Anterior cingulate cortex (tissue), 58 donors: ENCODE measurements around the gene KIAA0825.
"Not testable (repeated sequence)": the region's sequence is repeated elsewhere in the genome, so short reads cannot be mapped to it uniquely, and the experiment has no call there.

Experiments used
- DNase-seq, 58 donors: peaks; one replicate each; lab custom pipeline; 2025; lab: John Stamatoyannopoulos, UW

KIAA0825 gene

DNA sequence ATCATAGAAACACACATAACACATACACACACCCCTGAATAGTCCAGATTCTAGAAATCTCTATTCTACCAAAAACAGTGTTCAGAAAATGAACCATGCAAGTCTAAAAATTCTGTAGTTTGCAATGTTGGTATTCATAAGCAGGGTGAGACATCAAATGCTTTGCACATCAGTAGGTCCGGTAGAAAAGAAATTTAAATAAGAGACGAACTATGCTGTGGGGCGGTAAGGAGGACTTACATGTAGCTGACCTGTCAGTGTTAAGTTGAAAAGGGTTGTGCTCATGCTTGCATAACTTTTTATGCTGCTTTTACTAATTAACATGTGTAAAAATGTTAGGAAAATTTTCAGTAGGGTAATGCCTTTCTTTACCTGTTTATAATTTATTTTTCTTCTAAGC is 409.1 kb downstream of the KIAA0825 start:
- DNase-seq: no peak

- no peak for DNase-seq
Measured at GRCh38 chr5:94199566-94199965, 418.8 kb downstream of the KIAA0825 start.

- no peak for DNase-seq
Measured at GRCh38 chr5:94197970-94198369, 420.4 kb downstream of the KIAA0825 start.

DNA sequence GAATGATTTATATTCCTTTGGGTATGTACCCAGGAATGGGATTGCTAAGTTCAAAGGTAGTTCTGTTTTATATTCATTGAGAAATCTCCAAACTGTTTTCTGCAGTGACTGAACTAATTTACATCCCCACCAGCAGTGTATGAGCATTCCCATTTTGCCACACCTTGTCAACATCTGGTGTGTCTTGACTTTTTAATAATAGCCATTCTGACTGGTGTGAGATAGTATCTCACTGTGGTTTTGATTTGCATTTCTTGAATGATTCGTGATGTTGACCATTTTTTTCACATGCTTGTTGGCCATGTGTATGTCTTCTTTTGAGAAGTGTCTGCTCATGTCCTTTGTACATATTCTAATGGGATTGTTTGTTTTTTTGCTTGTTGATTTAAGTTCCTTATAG is 421.5 kb downstream of the KIAA0825 start:
- no peak for DNase-seq

DNA sequence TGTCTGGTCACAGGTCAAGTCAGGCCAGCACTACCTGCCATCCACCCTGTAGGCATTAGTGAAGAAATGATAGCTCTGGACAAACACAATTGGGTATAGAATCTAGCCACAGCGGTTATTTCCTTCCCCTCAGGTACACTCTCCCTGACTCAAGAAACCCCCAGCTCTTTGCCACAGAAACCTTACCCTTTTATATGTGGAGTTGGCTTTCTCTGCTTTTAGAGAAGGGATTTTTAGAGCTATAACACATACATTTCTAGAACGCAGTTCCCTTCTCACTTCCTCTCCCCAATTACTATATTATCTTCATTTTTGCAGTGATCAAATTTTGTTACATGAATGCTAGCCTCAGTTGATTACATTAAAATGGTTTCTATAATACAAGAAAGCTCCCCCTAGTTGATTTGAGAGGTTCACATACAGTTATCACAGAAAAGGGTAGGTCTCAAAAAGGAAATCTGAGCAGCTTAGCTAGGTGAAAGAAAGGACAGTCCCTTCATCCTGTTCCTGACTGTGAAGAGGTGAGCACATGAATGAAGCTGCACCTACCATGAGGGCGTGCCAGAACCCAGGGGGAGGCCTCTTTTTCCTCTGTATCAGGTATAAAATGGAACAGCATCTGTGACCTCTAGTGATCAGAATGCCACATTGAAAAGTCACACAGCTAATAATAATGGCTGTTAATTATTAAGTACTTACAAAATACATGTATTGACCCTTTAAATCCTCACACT is 425.6 kb downstream of the KIAA0825 start:
- no peak for DNase-seq

GRCh38 chr5:94191604-94192003 is 426.8 kb downstream of the KIAA0825 start:
- DNase-seq: no peak

- no peak for DNase-seq
Measured at GRCh38 chr5:94188725-94189124, 429.7 kb downstream of the KIAA0825 start.

- DNase-seq: no peak
Measured at GRCh38 chr5:94184870-94185269, 433.5 kb downstream of the KIAA0825 start.

DNA sequence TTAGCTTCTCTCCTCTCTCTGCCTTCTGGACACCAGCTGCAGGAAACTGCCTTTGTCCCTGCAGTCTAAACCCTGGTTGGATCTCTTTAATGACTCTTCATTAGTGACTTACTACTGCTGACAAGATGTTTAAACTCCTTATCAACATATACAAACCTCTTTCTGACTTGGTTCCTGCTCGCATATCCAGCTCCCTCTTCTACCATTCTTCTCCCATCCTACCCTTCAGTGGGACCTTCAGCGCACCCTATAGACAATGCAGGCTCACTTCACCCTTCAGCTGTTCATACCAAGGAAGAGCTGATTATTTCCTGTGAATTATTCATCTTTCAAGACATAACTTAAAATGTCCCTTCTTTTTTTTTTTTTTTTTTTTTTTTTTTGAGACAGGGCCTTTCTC is 436.5 kb downstream of the KIAA0825 start:
- no peak for DNase-seq

DNA sequence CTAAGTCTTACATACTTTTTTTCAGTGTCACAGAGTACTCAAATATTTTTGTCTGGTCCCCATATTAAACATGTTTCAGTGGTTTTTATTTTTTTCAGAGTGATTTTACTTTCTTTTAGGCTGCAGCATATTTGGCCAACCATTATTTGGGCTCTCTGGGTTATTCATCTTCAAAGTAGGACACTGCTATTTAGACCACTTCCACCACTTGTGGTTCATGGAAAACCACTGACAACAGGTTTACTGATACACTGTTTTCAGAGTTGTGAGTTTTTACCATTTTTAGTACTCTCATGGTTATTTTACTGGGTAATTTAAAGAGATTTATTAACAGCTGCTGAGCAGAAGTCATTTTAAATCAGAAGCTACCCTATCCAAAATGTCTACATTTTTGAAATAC is 437.6 kb downstream of the KIAA0825 start:
- no peak for DNase-seq

DNA sequence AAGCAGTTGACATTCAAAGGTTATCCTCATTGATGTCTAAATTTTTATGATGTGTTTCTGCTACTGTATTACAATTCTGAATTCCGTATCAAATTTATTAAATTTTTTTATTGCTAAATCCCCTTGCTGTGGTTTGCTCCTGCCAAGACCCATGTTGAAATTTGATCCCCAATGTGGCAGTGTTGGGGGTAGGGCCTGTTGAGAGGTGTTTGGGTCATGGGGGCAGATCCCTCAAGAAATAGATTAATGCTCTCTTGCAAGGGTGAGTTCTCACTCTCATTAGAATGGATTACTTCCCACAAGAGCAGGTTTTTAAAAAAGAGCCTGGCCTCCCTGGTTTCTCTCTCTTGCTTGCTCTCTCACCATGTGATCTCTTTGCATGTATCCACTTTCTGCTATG is 442.5 kb downstream of the KIAA0825 start:
- DNase-seq: no peak

- DNase-seq: no peak
Measured at GRCh38 chr5:94174748-94175411, 443.5 kb downstream of the KIAA0825 start.

DNA sequence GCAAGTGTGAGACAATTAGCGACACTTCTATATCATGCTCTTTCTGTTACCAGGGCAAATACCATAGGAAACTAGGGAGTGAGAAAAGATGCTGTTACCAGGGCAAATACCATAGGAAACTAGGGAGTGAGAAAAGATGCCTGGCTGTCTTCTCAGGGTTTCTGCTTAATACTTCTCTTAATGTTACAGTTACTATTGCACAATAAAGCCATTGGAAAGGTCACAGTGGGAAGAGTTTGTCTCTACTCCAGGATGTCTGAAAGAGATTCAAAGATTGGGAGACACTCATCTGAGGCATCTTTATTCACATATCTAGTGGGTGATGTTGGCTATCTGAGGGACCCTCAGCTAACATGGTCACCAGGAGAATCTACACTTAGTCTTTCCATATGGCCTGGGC is 445.3 kb downstream of the KIAA0825 start:
- DNase-seq: no peak

DNA sequence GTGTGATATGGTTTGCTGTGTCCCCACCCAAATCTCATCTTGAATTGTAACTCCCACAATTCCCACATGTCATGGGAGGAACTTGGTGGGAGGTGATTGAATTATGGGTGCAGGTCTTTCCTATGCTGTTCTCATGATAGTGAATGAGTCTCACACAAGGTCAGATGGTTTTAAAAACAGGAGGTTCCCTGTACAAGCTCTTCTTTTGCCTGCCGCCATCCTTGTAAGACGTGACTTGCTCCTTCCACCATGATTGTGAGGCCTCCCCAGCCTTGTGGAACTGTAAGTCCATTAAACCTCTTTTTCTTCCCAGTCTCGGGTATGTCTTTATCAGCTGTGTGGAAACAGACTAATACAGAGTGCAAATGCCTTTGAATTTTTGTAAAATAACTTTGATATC is 447.3 kb downstream of the KIAA0825 start:
- DNase-seq: not testable (repeated sequence)

GRCh38 chr5:94170158-94170557 is 448.2 kb downstream of the KIAA0825 start:
- DNase-seq: not testable (repeated sequence)

GRCh38 chr5:94168151-94168550 is 450.3 kb downstream of the KIAA0825 start:
- DNase-seq: no peak

GRCh38 chr5:94161801-94162200 is 456.6 kb downstream of the KIAA0825 start:
- DNase-seq: no peak

GRCh38 chr5:94159144-94159543 is 459.3 kb downstream of the KIAA0825 start:
- DNase-seq: no peak

- DNase-seq: no peak
Measured at GRCh38 chr5:94157704-94158539, 460.5 kb downstream of the KIAA0825 start.

- DNase-seq: no peak
Measured at GRCh38 chr5:94154672-94155071, 463.7 kb downstream of the KIAA0825 start.

GRCh38 chr5:94153736-94154450 is 464.5 kb downstream of the KIAA0825 start:
- peak in 14 of 58 donors; percentile 0 to 28 (median 2) for DNase-seq
